Panc1 (cell line): ENCODE data around the gene CCT6A. TPM values are rescaled to one million over a fixed set of nuclear protein-coding genes. Genes with fewer than 3 reads are reported as not detected.
"Not testable (repeated sequence)": the region's sequence is repeated elsewhere in the genome, so short reads cannot be mapped to it uniquely, and the experiment has no call there.

ENCODE experiments used
- ATAC-seq: fragments of 200-7000 bp; cut with Tn5 transposase; 2 replicates; pipeline ENCODE4 v1.9.1; 2020; ENCODE audit warnings: mild to moderate bottlenecking, moderate library complexity
- BruUV-seq: library from RNA; stranded (reverse); fragments of 400-500 nt; replicated peaks from 2 replicates; lab custom pipeline; 2021; lab: Mats Ljungman, UMichigan
- CTCF ChIA-PET: fragments of 300-600 bp; sonication (Branson Sonifier 250); formaldehyde crosslinking; loops from one replicate; lab custom pipeline; 2022; ENCODE audit warnings: antibody characterized with exemption; lab: Charles Lee
- POLR2A ChIA-PET: fragments of 300-600 bp; sonication (Branson Sonifier 250); formaldehyde crosslinking; loops from one replicate; lab custom pipeline; 2022; ENCODE audit warnings: antibody characterized with exemption; lab: Charles Lee
- DNase-seq: peaks from one replicate; pipeline ENCODE4 v3.0.0-alpha.2; 2010; ENCODE audit warnings: low read depth, low spot score
- H3K27ac ChIP-seq: 2 replicates; pipeline ENCODE4 v1.5.1; 2011; ENCODE audit warnings: mild to moderate bottlenecking, low read length, inconsistent platforms
- H3K27me3 ChIP-seq: fragments of 200-500 bp; sonication (Bioruptor generic); 2 replicates; pipeline ENCODE4 v1.6.0; 2014; ENCODE audit warnings: low read length, inconsistent platforms; ENCODE audit not compliant: control insufficient read depth, insufficient read depth
- H3K36me3 ChIP-seq: fragments of 200-500 bp; sonication (Bioruptor generic); 2 replicates; pipeline ENCODE4 v1.5.1; 2014; ENCODE audit warnings: inconsistent platforms, mild to moderate bottlenecking, low read length, moderate library complexity; ENCODE audit not compliant: control insufficient read depth, insufficient read depth
- H3K4me1 ChIP-seq: 2 replicates; pipeline ENCODE4 v1.5.1; 2011; ENCODE audit warnings: inconsistent platforms, mild to moderate bottlenecking, low read length, moderate library complexity; ENCODE audit not compliant: control insufficient read depth, insufficient read depth
- H3K4me3 ChIP-seq, 2 experiments: 2 replicates each; pipeline ENCODE4 v1.5.1; 2011 to 2012; ENCODE audit warnings: low read depth in 2 of 2, low read length in 2 of 2, mild to moderate bottlenecking in 2 of 2, inconsistent platforms in 1 of 2, moderate library complexity in 1 of 2
- H3K9me3 ChIP-seq: fragments of 200-500 bp; sonication (Bioruptor generic); 2 replicates; pipeline ENCODE4 v1.5.1; 2014; ENCODE audit warnings: low read depth, mild to moderate bottlenecking, inconsistent platforms, low read length, moderate library complexity; ENCODE audit not compliant: control insufficient read depth, insufficient read depth
- POLR2AphosphoS5 ChIP-seq: IDR thresholded peaks from 2 replicates; pipeline ENCODE4 v1.6.1; 2012; ENCODE audit warnings: mild to moderate bottlenecking, low read depth, low read length, moderate library complexity
- SIN3A ChIP-seq: IDR thresholded peaks from 2 replicates; pipeline ENCODE4 v1.6.1; 2012; ENCODE audit warnings: low read depth, mild to moderate bottlenecking, low read length, moderate library complexity, borderline replicate concordance; ENCODE audit not compliant: insufficient read depth
- TCF7L2 ChIP-seq: IDR thresholded peaks from 2 replicates; pipeline ENCODE4 v1.6.1; 2011; ENCODE audit warnings: mild to moderate bottlenecking, low read depth, low read length, inconsistent platforms
- in situ Hi-C: cut with HindIII; loops from 2 replicates; pipeline ENCODE4 v1.10.0; 2016; ENCODE audit warnings: low sequenced_read_pairs, low pct_unique_long_range_greater_than_20kb
- intact Hi-C: fragments of 100-400 bp; cut with micrococcal nuclease; formaldehyde crosslinking; loops from one replicate; pipeline ENCODE4 v1.10.0; 2022; ENCODE audit not compliant: unreplicated experiment
- total RNA-seq: library from RNA; stranded (reverse); gene quantifications from one replicate; pipeline ENCODE4 v1.2.1, GENCODE V29; 2021; ENCODE audit not compliant: unreplicated experiment
- TF ChIP-seq, protein P1 (sequence below): fragments of 450-650 bp; IDR thresholded peaks from 2 replicates; pipeline ENCODE4 v1.5.1; 2017; ENCODE audit warnings: mild to moderate bottlenecking
- TF ChIP-seq, protein P2 (sequence below), 2 experiments: IDR thresholded peaks; 2 replicates each; pipeline ENCODE4 v1.6.1; 2011 to 2012; ENCODE audit warnings: low read depth in 2 of 2, control low read depth in 1 of 2, low read length in 1 of 2, mild to moderate bottlenecking in 1 of 2, moderate library complexity in 1 of 2; ENCODE audit not compliant: insufficient read depth in 1 of 2

CCT6A gene
- total RNA-seq, 1 experiment from 2014 or later, result 324 TPM

DNA sequence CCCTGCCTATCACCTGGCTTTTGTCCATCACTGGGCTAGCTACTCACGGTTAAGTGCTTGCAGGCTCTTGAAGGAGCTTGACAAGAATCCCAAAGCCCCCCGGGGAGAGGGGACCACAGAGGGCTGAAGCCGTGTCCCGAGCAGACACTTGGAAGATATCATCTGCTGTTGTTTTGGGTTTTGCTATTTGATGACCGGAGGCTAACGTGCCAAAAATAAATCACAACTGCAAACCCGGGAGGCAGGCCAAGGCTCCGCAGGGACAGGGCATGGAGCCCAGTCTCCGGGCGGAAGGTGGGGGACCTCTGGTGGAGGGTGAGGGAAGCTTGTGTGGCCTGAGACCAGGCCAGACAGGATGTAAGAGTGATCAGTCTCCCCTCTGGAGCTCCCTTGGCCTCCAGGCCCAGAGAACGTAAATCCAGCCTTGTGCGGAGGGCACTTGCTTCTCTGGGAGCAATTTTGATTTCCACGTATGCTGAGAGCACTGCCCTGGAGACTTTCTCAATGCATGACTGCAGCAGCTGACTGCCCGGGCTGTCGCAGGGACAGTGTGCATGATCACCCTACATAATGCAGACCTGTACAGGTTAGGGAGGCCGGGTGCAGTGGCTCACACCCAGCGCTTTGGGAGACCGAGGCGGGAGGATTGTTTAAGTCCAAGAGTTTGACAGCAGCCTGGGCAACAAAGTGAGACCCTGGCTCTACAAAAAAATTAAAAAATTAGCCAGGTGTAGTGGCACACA lies 41.4 kb downstream of the CCT6A start, which contains the start of gene PHKG1:
TSS of gene PHKG1 (minus strand) at position 164 of the 743 bp plus-strand sequence. CDS start 4,011 bp downstream, outside the sequence.
- ChIA-PET POLR2A (interaction anchor here (0.5 to 0.6 kb wide), 2 partner anchors 39 to 87 kb away, joined by 3 to 6 read pairs; no protein-coding TSS in a partner anchor), CTCF (interaction anchor here (0.5 to 1.2 kb wide), 4 partner anchors 13 to 35 kb away, joined by 3 to 5 read pairs (median 4); partner anchors contain the start of gene CHCHD2)
- in situ Hi-C loops (no loop called here), intact Hi-C loops (no loop called here)
- H3K27ac ChIP-seq, result peak within 1 kb of the TSS; percentile 29; the same call in 1 of the 2 replicates
- H3K36me3 ChIP-seq, result no peaks in the 10 kb centered on the region
- no TSS peak for BruUV-seq
- peaks cover 12% of the 10 kb centered on the region; the same call in 1 of the 2 replicates for H3K4me1 ChIP-seq
- TF ChIP-seq SIN3A, result no peak
- TF ChIP-seq, protein P1, sequence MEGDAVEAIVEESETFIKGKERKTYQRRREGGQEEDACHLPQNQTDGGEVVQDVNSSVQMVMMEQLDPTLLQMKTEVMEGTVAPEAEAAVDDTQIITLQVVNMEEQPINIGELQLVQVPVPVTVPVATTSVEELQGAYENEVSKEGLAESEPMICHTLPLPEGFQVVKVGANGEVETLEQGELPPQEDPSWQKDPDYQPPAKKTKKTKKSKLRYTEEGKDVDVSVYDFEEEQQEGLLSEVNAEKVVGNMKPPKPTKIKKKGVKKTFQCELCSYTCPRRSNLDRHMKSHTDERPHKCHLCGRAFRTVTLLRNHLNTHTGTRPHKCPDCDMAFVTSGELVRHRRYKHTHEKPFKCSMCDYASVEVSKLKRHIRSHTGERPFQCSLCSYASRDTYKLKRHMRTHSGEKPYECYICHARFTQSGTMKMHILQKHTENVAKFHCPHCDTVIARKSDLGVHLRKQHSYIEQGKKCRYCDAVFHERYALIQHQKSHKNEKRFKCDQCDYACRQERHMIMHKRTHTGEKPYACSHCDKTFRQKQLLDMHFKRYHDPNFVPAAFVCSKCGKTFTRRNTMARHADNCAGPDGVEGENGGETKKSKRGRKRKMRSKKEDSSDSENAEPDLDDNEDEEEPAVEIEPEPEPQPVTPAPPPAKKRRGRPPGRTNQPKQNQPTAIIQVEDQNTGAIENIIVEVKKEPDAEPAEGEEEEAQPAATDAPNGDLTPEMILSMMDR, result no peak; the same call in 1 of the 2 replicates
- TF ChIP-seq POLR2AphosphoS5, result no peak; the same call in 1 of the 2 replicates
- no peak for TF ChIP-seq TCF7L2
- TF ChIP-seq, protein P2, sequence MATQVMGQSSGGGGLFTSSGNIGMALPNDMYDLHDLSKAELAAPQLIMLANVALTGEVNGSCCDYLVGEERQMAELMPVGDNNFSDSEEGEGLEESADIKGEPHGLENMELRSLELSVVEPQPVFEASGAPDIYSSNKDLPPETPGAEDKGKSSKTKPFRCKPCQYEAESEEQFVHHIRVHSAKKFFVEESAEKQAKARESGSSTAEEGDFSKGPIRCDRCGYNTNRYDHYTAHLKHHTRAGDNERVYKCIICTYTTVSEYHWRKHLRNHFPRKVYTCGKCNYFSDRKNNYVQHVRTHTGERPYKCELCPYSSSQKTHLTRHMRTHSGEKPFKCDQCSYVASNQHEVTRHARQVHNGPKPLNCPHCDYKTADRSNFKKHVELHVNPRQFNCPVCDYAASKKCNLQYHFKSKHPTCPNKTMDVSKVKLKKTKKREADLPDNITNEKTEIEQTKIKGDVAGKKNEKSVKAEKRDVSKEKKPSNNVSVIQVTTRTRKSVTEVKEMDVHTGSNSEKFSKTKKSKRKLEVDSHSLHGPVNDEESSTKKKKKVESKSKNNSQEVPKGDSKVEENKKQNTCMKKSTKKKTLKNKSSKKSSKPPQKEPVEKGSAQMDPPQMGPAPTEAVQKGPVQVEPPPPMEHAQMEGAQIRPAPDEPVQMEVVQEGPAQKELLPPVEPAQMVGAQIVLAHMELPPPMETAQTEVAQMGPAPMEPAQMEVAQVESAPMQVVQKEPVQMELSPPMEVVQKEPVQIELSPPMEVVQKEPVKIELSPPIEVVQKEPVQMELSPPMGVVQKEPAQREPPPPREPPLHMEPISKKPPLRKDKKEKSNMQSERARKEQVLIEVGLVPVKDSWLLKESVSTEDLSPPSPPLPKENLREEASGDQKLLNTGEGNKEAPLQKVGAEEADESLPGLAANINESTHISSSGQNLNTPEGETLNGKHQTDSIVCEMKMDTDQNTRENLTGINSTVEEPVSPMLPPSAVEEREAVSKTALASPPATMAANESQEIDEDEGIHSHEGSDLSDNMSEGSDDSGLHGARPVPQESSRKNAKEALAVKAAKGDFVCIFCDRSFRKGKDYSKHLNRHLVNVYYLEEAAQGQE (IDR thresholded peaks at IDR 0.05; ENCODE audit: insufficient read depth in 1 of 2, low read depth in 2 of 2, low read length in 1 of 2), result no peak
- H3K4me3 ChIP-seq, result no peak within 1 kb of the TSS
- H3K27me3 ChIP-seq, result no peaks in the 10 kb centered on the region
- DNase-seq (no peak), ATAC-seq (peak; percentile 92)
- H3K9me3 ChIP-seq, result no peaks in the 10 kb centered on the region

DNA sequence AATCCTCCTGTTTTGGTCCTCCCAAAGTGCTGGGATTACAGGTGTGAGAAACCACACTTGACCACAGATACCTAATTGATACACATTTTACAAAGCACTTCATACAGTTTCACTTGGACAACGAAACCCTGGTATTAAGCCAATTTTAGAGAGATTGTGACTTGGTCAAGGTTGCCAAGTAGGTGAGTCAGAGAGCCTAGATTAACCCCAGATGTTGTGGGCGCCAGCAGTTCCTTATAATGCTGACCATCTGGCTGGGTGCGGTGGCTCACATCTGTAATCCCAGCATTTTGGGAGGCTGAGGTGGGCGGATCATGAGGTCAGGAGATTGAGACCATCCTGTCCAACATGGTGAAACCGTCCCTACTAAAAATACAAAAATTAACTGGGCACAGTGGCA lies 46.1 kb downstream of the CCT6A start:
- Histone ChIP-seq H3K36me3 (peaks cover 15% of the 10 kb centered on the region), H3K4me3 (no peak overlapping the region), H3K27me3 (no peaks in the 10 kb centered on the region), H3K27ac (no peak overlapping the region), H3K4me1 (peaks cover 9% of the 10 kb centered on the region; the same call in 1 of the 2 replicates), H3K9me3 (no peaks in the 10 kb centered on the region)
- intact Hi-C loops, result no loop called here
- no TSS peak for BruUV-seq
- in situ Hi-C loops, result no loop called here
- DNase-seq (no peak), ATAC-seq (peak; percentile 32; the same call in 1 of the 2 replicates)
- ChIA-PET CTCF (no interaction called here), POLR2A (no interaction called here)
- TF ChIP-seq POLR2AphosphoS5 (no peak), SIN3A (no peak), TCF7L2 (no peak)
- TF ChIP-seq, protein P2 (IDR thresholded peaks at IDR 0.05; ENCODE audit: insufficient read depth in 1 of 2, low read depth in 2 of 2, low read length in 1 of 2), result no peak
- TF ChIP-seq, protein P1, result no peak

DNA sequence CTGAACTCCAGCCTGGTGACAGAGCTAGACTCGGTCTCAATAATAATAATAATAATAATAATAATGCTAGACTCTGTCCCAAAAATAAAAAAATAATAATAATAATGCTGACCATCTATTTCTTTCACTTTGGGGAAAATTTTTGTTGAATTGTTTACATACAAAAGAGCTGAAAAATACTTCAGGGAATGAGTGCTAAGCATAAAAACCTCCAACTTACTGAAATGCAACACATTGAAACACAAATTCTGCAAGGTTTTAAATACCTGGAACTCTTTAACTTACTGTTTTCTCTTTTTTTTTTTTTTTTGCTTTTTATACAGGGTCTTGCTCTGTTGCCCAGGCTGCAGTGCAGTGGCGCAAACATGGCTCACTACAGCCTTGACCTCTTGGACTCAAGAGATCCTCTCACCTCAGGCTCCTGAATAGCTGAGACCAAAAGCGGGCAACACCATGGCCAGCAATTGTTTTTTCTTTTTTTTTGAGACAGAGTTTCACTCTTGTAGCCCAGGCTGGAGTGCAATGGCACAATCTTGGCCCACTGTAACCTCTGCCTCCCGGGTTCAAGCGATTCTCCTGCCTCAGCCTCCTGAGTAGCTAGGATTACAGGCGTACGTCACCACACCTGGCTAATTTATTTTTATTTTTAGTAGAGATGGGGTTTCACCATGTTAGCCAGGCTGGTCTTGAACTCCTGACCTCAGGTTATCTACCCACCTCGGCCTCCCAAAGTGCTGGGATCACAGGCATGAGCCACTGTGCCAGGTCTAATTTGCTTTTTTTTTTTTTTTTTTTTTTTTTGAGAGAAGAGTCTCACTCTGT lies 46.8 kb downstream of the CCT6A start:
- in situ Hi-C loops, H3K9me3 ChIP-seq, intact Hi-C loops, DNase-seq, H3K27ac ChIP-seq, ATAC-seq, H3K4me1 ChIP-seq, BruUV-seq, H3K4me3 ChIP-seq, H3K27me3 ChIP-seq: not testable (repeated sequence)
- CTCF ChIA-PET, result interaction anchor here (0.6 kb wide), 1 partner anchor 47 kb away, joined by 3 read pairs; the partner anchor contains the start of genes CCT6A and PSPH
- peaks cover 19% of the 10 kb centered on the region for H3K36me3 ChIP-seq
- POLR2A ChIA-PET, result interaction anchor here (0.7 kb wide), 1 partner anchor 365 kb away, joined by 5 read pairs; no protein-coding TSS in a partner anchor
